Upper lobe of left lung (tissue), 4 donors: ENCODE measurements around the gene CYTH3.

Source experiments
- EP300 ChIP-seq, 4 donors: sonication (generic); formaldehyde crosslinking; IDR thresholded peaks; one replicate each; pipeline ENCODE4 v1.5.1; 2017; ENCODE audit warnings: antibody characterized with exemption in 4 of 4, control low read depth in 2 of 4
- POLR2A ChIP-seq, 4 donors: fragments of 450-650 bp; IDR thresholded peaks; one replicate each; pipeline ENCODE4 v1.5.1; 2016 to 2017; ENCODE audit warnings: antibody characterized with exemption in 4 of 4, mild to moderate bottlenecking in 2 of 4
- POLR2AphosphoS5 ChIP-seq, 2 donors: sonication (generic); formaldehyde crosslinking; IDR thresholded peaks; one replicate each; pipeline ENCODE4 v1.5.1; 2017; ENCODE audit warnings: antibody characterized with exemption in 2 of 2
- TF ChIP-seq, protein P1 (sequence below), 6 experiments: fragments of 450-650 bp in 4 of 6; fragments of 200-600 bp in 2 of 6; sonication (generic) in 2 of 6; IDR thresholded peaks; one replicate each; pipeline ENCODE4 v1.5.1; 2016 to 2019; ENCODE audit warnings: antibody characterized with exemption in 6 of 6

DNA sequence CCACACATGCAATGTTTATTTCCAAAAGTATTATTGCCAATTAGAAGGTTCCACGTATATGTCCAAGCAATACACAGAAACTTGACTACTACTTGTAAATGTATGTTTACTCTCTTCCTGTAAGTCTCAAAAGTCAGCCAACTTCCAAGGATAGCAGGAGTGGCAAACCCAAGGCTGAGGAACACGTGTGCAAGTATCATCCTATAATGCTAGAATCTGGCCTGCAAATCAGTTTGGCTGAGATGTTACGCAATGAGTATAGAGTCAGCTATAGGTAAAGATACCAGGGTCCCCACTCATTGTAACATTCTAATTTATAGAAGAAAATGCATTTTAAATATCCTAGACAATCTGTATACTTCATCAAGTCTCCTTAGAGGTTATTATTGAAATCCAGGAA is 34.7 kb downstream of the CYTH3 start:
- TF ChIP-seq, protein P1, sequence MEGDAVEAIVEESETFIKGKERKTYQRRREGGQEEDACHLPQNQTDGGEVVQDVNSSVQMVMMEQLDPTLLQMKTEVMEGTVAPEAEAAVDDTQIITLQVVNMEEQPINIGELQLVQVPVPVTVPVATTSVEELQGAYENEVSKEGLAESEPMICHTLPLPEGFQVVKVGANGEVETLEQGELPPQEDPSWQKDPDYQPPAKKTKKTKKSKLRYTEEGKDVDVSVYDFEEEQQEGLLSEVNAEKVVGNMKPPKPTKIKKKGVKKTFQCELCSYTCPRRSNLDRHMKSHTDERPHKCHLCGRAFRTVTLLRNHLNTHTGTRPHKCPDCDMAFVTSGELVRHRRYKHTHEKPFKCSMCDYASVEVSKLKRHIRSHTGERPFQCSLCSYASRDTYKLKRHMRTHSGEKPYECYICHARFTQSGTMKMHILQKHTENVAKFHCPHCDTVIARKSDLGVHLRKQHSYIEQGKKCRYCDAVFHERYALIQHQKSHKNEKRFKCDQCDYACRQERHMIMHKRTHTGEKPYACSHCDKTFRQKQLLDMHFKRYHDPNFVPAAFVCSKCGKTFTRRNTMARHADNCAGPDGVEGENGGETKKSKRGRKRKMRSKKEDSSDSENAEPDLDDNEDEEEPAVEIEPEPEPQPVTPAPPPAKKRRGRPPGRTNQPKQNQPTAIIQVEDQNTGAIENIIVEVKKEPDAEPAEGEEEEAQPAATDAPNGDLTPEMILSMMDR (IDR thresholded peaks at IDR 0.05) = no peak
- TF ChIP-seq POLR2A (IDR thresholded peaks at IDR 0.05) (no peak), EP300 (IDR thresholded peaks at IDR 0.05) (no peak), POLR2AphosphoS5 (IDR thresholded peaks at IDR 0.05) (no peak)
